ENCODE measurements around the gene OTOS.

DNA sequence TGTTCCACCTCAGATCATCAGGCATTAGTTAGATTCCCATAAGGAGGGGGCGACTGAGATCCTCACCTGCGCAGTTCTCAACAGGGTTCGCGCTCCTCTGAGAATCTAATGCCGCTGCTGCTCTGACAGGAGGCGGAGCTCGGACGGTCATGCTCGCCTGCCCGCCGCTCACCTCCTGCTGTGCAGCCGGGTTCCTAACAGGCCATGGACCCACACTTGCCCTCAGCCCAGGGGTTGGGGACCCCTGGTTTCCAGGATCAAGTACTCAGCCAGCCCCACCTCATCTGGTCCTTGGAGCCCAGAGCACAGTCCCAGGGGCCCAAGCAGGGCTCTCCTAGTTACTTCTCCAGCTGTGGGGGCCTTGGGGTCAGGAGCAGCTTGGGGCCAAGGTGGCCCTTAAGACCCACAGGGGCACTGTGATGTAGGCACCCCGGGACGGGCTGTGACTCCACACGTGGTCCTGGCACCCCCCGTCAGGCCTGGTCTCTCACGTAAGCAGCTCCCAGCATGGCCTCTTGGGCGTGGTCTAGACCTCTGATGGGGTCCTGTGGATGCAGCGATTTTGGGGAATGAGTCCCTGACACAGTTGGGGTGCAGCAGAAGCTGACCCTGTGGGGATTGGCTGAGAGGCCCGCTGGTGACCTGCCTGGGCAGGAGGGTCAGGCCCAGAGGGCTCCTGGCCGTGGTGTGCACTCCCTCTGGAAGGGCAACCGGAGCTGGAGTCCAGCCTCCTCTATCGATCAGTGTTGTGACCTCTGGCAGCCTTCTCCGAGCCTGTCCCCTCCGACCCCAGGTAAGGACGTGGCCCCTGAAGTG lies 28.3 kb upstream of the OTOS start:
- TF ChIP-seq, protein P1, sequence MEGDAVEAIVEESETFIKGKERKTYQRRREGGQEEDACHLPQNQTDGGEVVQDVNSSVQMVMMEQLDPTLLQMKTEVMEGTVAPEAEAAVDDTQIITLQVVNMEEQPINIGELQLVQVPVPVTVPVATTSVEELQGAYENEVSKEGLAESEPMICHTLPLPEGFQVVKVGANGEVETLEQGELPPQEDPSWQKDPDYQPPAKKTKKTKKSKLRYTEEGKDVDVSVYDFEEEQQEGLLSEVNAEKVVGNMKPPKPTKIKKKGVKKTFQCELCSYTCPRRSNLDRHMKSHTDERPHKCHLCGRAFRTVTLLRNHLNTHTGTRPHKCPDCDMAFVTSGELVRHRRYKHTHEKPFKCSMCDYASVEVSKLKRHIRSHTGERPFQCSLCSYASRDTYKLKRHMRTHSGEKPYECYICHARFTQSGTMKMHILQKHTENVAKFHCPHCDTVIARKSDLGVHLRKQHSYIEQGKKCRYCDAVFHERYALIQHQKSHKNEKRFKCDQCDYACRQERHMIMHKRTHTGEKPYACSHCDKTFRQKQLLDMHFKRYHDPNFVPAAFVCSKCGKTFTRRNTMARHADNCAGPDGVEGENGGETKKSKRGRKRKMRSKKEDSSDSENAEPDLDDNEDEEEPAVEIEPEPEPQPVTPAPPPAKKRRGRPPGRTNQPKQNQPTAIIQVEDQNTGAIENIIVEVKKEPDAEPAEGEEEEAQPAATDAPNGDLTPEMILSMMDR (conservative IDR thresholded peaks at IDR 0.05) = no peak
- TF ChIP-seq EZH2 (IDR thresholded peaks at IDR 0.05; ENCODE audit: low read depth) = no peak
